ENCODE measurements around the gene CYP2A7.
"Not testable (repeated sequence)": the region's sequence is repeated elsewhere in the genome, so short reads cannot be mapped to it uniquely, and the experiment has no call there.

CYP2A7 gene, protein sequence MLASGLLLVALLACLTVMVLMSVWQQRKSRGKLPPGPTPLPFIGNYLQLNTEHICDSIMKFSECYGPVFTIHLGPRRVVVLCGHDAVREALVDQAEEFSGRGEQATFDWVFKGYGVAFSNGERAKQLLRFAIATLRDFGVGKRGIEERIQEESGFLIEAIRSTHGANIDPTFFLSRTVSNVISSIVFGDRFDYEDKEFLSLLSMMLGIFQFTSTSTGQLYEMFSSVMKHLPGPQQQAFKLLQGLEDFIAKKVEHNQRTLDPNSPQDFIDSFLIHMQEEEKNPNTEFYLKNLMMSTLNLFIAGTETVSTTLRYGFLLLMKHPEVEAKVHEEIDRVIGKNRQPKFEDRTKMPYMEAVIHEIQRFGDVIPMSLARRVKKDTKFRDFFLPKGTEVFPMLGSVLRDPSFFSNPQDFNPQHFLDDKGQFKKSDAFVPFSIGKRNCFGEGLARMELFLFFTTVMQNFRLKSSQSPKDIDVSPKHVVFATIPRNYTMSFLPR

DNA sequence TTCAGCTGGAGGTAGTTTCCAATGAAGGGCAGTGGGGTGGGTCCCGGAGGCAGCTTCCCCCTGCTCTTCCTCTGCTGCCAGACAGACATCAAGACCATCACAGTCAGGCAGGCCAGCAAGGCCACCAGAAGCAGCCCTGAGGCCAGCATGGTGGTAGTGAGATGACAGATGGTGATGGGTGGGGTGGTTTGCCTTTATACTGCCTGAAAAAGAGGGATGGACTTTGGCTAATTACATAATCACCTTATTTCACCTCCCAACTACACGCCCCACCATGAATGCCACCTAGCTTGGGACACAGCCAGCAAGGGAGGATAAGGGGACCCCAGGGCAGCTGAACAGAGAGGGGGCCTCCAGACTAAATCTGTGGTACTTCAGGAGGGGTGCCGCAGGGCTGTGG is at the start of gene CYP2A7:
CYP2A7 (minus strand) TSS at position 170 of the 400 bp plus-strand sequence; CDS start at position 149, 21 bp downstream.
- not testable (repeated sequence) for DNase-seq

GRCh38 chr19:40930799-40931198 is 48.8 kb upstream of the CYP2A7 start:
- DNase-seq, result not testable (repeated sequence)

DNA sequence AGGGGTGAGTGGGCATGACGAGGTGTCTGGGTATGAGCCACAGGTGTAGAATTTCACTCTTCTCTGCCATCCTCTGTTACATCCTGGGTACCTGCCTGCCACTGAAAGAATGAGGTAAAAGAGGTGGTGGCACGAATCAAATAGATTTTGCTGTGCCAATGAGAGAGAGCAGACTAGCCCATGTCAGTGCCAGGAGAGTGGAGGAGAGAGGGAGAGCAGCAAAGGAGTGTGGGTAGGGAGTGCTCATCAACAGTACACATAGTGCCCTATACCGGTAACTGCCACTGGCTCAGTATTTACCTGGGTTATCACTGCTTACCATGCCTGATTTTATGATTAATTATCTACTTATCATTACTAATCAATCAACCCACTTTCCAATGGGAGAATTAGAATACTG is 47.9 kb upstream of the CYP2A7 start:
- not testable (repeated sequence) for DNase-seq

GRCh38 chr19:40928850-40929249 is 46.8 kb upstream of the CYP2A7 start:
- no peak for DNase-seq

- DNase-seq, result no peak
These were observed 45.5 kb upstream of the CYP2A7 start for GRCh38 chr19:40927567-40927966.

- DNase-seq, result not testable (repeated sequence)
These were observed 44.2 kb upstream of the CYP2A7 start for GRCh38 chr19:40926276-40926675.

DNA sequence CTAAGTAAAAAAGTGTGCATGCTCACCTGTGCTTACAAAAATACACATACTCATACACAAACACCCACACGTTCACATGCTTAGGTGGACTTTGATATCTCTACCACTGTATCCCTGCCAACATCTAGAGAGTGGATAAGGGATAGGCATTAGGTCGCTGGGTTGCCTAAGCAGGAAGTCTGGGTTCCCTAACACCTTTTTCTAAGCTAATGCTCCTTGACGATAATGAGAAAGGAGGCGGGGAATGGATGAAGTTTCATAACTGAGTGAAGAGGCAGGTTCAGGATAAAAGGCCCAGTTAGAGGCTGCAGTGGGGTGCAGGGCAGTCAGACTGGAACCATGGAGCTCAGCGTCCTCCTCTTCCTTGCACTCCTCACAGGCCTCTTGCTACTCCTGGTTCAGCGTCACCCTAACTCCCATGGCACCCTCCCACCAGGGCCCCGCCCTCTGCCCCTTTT is 41.9 kb upstream of the CYP2A7 start:
- no peak for DNase-seq

GRCh38 chr19:40922237-40923160 is 40.5 kb upstream of the CYP2A7 start:
- DNase-seq, result not testable (repeated sequence)

DNA sequence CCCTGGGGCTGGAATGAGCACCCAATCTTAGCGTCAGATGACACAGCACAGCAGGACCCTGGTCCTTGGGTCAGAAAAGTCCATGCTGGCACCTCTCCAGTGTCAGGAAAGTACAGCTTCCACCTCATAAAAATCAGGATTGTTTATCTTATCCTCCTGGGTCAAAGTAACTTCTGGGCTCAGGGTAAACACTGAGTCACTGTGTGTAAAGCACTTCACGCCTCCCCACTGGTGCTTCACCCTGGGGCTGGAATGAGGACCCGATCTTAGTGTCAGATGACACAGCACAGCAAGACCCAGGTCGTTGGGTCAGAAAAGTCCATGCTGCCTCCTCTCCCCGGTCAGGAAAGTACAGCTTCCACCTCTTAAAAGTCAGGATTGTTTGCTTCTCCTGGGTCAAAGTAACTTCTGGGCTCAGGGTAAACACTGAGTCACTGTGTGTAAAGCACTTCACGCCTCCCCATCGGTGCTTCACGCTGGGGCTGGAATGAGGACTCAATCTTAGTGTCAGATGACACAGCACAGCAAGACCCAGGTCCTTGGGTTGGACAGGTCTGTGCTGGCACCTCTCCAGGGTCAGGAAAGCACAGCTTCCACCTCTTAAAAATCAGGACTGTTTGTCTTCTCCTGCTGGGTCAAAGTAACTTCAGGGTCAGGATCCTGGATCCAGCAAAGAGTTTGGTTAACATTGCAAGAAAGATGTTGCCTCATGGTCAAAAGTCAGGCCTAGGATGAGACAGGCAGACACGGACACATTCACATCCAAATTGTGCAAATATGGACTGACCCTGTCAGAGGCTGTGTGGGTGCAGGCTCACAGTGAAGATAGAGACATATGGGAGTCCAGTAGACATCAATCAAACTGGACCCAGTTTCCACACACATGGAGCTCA is 39.2 kb upstream of the CYP2A7 start:
- no peak for DNase-seq

- no peak for DNase-seq
These were observed 38.4 kb upstream of the CYP2A7 start for GRCh38 chr19:40920300-40921004.

DNA sequence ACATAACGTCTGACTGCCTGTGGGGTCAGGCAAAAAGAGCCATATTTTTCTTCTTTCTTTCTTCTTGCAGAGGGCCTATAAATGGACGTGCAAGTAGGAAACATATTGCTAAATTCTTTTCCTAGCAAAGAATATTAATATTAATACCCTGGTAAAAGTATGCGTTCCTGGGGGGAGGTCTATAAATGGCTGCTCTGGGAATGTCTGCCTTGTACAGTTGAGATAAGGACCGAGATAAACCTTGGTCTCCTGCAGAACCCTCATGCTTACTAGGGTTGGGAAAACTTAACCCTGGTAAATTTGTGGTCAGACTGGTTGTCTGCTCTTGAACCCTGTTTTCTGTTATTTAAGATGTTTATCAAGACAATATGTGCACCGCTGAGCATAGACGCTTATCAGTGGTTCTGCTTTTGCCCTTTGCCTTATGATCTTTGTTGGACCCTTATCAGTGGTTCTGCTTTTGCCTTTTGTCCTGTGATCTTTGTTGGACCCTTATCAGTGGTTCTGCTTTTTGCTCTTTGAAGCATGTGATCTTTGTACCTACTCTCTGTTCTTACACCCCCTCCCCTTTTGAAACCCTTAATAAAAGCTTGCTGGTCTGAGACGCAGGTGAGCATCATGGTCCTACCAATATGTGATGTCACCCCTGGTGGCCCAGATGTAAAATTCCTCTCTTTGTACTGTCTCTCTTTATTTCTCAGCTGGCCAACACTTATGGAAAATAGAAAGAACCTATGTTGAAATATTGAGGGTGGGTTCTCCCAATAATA is 37.7 kb upstream of the CYP2A7 start:
- DNase-seq, result not testable (repeated sequence)

DNA sequence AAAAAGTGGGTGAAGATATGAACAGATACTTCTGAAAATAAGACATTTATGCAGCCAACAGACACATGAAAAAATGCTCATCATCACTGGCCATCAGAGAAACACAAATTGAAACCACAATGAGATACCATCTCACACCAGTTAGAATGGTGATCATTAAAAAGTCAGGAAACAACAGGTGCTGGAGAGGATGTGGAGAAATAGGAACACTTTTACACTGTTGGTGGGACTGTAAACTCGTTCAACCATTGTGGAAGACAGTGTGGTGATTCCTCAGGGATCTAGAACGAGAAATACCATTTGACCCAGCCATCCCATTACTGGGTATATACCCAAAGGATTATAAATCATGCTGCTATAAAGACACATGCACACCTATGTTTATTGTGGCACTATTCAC is 36.3 kb upstream of the CYP2A7 start:
- DNase-seq, result not testable (repeated sequence)

GRCh38 chr19:40908976-40909375 is 26.9 kb upstream of the CYP2A7 start:
- DNase-seq, result peak in 5 of 56 donors; percentile 2 to 35 (median 7)

DNA sequence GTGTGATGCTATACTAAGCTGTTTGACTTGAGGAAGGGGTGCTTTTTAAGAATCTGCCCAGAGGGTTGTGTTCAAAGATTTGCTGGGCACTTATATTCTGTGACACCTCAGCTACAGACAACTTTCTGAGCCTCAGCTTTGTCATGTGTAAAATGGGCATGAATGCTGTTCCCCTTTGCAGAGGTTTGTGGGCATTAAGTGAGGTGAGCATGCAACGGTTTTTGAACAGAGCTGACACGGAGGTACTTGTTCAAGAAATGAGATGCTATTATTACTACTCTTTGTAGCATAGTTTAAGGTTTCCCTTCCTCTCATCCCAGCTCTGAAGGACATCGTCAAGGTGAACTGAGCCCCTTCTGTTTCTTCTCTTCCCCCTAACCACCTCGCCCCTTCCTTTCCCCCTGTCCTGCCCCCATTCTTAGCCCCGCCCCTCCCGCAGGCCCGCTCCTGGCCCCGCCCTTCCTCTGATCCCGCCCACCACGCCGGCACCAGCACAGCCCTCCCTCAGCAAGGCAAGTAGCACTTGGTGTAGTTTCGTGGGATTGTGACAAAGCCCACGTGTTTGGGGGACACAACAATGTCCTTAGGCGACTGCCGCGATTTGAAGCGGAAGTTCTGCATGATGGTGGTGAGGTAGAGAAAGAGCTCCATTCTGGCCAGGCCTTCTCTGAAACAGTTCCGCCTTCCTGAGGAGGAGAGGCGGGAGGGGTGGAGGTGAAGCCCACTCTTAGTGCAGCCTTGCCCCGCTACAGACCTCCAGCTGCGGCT is 26.1 kb upstream of the CYP2A7 start:
- DNase-seq, result peak in 1 of 56 donors; percentile 2

GRCh38 chr19:40906512-40906911 is 24.5 kb upstream of the CYP2A7 start:
- DNase-seq, result no peak

GRCh38 chr19:40904673-40905156 is 22.7 kb upstream of the CYP2A7 start:
- DNase-seq, result not testable (repeated sequence)

DNA sequence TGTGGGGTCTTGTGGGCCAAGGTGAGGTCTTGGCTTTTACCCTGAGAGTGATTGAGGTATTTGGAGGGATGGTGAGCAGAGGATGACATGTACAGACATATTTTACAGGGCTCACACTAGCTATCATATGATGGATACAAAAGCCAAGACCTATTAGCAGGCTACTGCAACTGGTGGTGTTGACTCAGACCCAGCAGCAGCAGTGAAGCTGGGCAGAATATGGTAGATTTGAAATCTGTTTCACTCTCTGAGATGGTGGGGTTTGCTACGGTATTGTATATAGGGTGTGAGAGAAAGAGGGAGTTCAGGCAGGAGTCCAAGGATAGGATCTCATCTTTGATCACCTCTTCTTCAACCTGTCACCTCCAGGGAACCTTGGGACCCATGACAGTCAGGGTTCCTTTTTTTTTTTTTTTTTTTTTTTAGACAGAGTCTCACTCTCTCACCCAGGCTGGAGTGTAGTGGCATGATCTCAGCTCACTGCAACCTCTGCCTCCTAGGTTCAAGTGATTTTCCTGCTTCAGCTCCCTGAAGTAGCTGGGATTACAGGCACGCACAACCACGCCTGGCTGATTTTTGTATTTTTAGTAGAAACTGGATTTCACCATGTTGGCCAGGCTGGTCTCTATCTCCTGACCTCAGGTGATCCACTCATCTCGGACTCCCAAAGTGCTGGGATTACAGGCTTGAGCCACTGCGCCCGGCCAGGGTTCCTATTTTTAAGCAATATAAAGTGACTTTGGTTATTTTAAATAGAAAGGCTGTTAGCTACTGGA is 20.1 kb upstream of the CYP2A7 start:
- not testable (repeated sequence) for DNase-seq

All from nucleus accumbens (tissue), 56 donors.